MM.1S (cell line): Measurements from ENCODE around the gene WFIKKN1.

Experiments used
- DNase-seq: peaks from one replicate; pipeline ENCODE4 v3.0.0-alpha.2; 2015
- H2AFZ ChIP-seq: fragments of 300-600 bp; sonication (generic); 2 replicates; pipeline ENCODE4 v1.6.0; 2016; ENCODE audit warnings: antibody characterized with exemption, low read length
- H3F3A ChIP-seq: fragments of 300-600 bp; sonication (generic); 2 replicates; pipeline ENCODE4 v1.6.1; 2016; ENCODE audit warnings: mild to moderate bottlenecking, antibody characterized with exemption, low read length, moderate library complexity, mixed read lengths; ENCODE audit not compliant: insufficient read depth
- H3K27ac ChIP-seq: fragments of 300-600 bp; sonication (generic); 2 replicates; pipeline ENCODE4 v1.5.1; 2016; ENCODE audit warnings: mild to moderate bottlenecking, low read length
- H3K27me3 ChIP-seq: fragments of 300-600 bp; sonication (generic); replicated peaks from 2 replicates; pipeline ENCODE4 v1.6.0; 2016; ENCODE audit warnings: low read length; ENCODE audit not compliant: insufficient read depth
- H3K36me3 ChIP-seq: fragments of 300-600 bp; sonication (generic); replicated peaks from 2 replicates; pipeline ENCODE4 v1.6.1; 2016; ENCODE audit warnings: mild to moderate bottlenecking, low read length, mixed read lengths; ENCODE audit not compliant: insufficient read depth
- H3K4me1 ChIP-seq: fragments of 300-600 bp; sonication (generic); 2 replicates; pipeline ENCODE4 v1.6.1; 2016; ENCODE audit warnings: low read length, mixed read lengths
- H3K4me2 ChIP-seq: fragments of 300-600 bp; sonication (generic); 2 replicates; pipeline ENCODE4 v1.6.0; 2016; ENCODE audit warnings: low read depth, low read length
- H3K4me3 ChIP-seq: fragments of 300-600 bp; sonication (generic); 2 replicates; pipeline ENCODE4 v1.5.1; 2016; ENCODE audit warnings: low read length, mixed read lengths
- H3K79me2 ChIP-seq: fragments of 300-600 bp; sonication (generic); 2 replicates; pipeline ENCODE4 v1.6.1; 2016; ENCODE audit warnings: mixed run types, low read length, mixed read lengths
- H3K9ac ChIP-seq: fragments of 300-600 bp; sonication (generic); 2 replicates; pipeline ENCODE4 v1.6.1; 2016; ENCODE audit warnings: low read length, mixed read lengths
- H3K9me2 ChIP-seq: fragments of 300-600 bp; sonication (generic); replicated peaks from 2 replicates; pipeline ENCODE4 v1.6.1; 2016; ENCODE audit warnings: mild to moderate bottlenecking, low read length, mixed read lengths; ENCODE audit not compliant: insufficient read depth
- H3K9me3 ChIP-seq: fragments of 300-600 bp; sonication (generic); replicated peaks from 2 replicates; pipeline ENCODE4 v1.6.1; 2016; ENCODE audit warnings: mild to moderate bottlenecking, low read length, mixed read lengths; ENCODE audit not compliant: insufficient read depth
- H4K20me1 ChIP-seq: fragments of 300-600 bp; sonication (generic); 2 replicates; pipeline ENCODE4 v1.6.1; 2016; ENCODE audit warnings: mild to moderate bottlenecking, low read length, moderate library complexity, mixed read lengths; ENCODE audit not compliant: insufficient read depth
- CTCF ChIP-seq: fragments of 300-600 bp; sonication (generic); IDR thresholded peaks from 2 replicates; pipeline ENCODE4 v1.5.1; 2016; ENCODE audit warnings: antibody characterized with exemption, low read length, mixed read lengths
- EZH2 ChIP-seq: fragments of 300-600 bp; sonication (generic); optimal IDR thresholded peaks from 2 replicates; pipeline ENCODE3; 2017; ENCODE audit warnings: low read depth, mild to moderate bottlenecking, antibody characterized with exemption, low read length, mixed read lengths
- EZH2phosphoT487 ChIP-seq: fragments of 300-600 bp; sonication (generic); IDR thresholded peaks from 2 replicates; pipeline ENCODE4 v1.6.1; 2018; ENCODE audit warnings: antibody characterized with exemption, low read length

The WFIKKN1 gene

DNA sequence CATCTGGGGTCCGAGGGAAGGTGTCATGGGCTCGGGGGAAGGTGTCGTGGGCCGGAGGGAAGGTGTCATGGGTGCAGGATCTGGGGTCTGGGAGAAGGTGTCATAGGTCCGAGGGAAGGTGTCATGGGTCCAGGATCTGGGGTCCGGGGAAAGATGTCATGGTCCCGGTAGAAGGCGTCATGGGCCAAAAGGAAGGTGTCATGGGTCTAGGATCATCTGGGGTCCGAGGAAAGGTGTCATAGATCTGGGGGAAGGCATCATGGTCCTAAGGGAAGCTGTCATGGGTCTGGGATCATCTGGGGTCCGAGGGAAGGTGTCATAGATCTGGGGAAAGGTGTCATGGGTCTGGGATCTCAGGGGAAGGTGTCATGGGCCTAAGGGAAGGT, 40.0 kb upstream of the WFIKKN1 start:
- Histone ChIP-seq H2AFZ (no peak overlapping the region), H3K79me2 (peaks cover 72% of the 10 kb centered on the region), H3K4me3 (peak overlapping the region; percentile 86), H3K27me3 (no peaks in the 10 kb centered on the region), H3K4me1 (peaks cover 8% of the 10 kb centered on the region), H3K27ac (no peak overlapping the region), H3K4me2 (peak overlapping the region; percentile 98), H3K9me3 (no peaks in the 10 kb centered on the region), H4K20me1 (no peaks in the 10 kb centered on the region), H3K9me2 (no peaks in the 10 kb centered on the region), H3F3A (peaks cover 9% of the 10 kb centered on the region; the same call in 1 of the 2 replicates), H3K36me3 (no peaks in the 10 kb centered on the region), H3K9ac (peak overlapping the region; percentile 78; the same call in 1 of the 2 replicates)
- TF ChIP-seq EZH2 (no peak), CTCF (no peak), EZH2phosphoT487 (no peak)
- DNase-seq: no peak

GRCh38 chr16:591231-591630, 39.6 kb upstream of the WFIKKN1 start:
- Histone ChIP-seq H3K36me3 (no peaks in the 10 kb centered on the region), H2AFZ (no peak overlapping the region), H3K4me1 (peaks cover 8% of the 10 kb centered on the region), H3K4me2 (peak overlapping the region; percentile 98; the same call in 1 of the 2 replicates), H3F3A (peaks cover 9% of the 10 kb centered on the region; the same call in 1 of the 2 replicates), H3K27ac (no peak overlapping the region), H4K20me1 (no peaks in the 10 kb centered on the region), H3K9me3 (no peaks in the 10 kb centered on the region), H3K4me3 (peak overlapping the region; percentile 86; the same call in 1 of the 2 replicates), H3K9me2 (no peaks in the 10 kb centered on the region), H3K79me2 (peaks cover 76% of the 10 kb centered on the region), H3K9ac (peak overlapping the region; percentile 78; the same call in 1 of the 2 replicates), H3K27me3 (no peaks in the 10 kb centered on the region)
- no peak for TF ChIP-seq EZH2
- TF ChIP-seq EZH2phosphoT487: no peak
- TF ChIP-seq CTCF: no peak
- no peak for DNase-seq

- Histone ChIP-seq H3K9me2 (no peaks in the 10 kb centered on the region), H2AFZ (no peak overlapping the region), H4K20me1 (no peaks in the 10 kb centered on the region), H3K4me2 (no peak overlapping the region), H3K27ac (no peak overlapping the region), H3F3A (peaks cover 9% of the 10 kb centered on the region; the same call in 1 of the 2 replicates), H3K4me3 (no peak overlapping the region), H3K4me1 (peaks cover 8% of the 10 kb centered on the region), H3K36me3 (no peaks in the 10 kb centered on the region), H3K27me3 (no peaks in the 10 kb centered on the region), H3K79me2 (peaks cover 84% of the 10 kb centered on the region), H3K9ac (no peak overlapping the region), H3K9me3 (no peaks in the 10 kb centered on the region)
- DNase-seq: no peak
- TF ChIP-seq EZH2phosphoT487 (no peak), EZH2 (no peak), CTCF (no peak)
Observed at GRCh38 chr16:591892-592517, 38.8 kb upstream of the WFIKKN1 start.
